K562 treated with DMSO at 1 percent for 24 hours (cell line): ENCODE measurements around the gene ARRDC1. TPM values are rescaled to one million over a fixed set of nuclear protein-coding genes. Genes with fewer than 3 reads are reported as not detected.

Experiments used
- total RNA-seq: library from RNA; unstranded; fragments of 300-600 nt; gene quantifications from 2 replicates; pipeline ENCODE4 v1.2.3, GENCODE V29; 2022; ENCODE audit warnings: low read depth; ENCODE audit not compliant: insufficient read depth

The ARRDC1 gene
- 62.2 and 73.1 TPM in 2 replicates for total RNA-seq

DNA sequence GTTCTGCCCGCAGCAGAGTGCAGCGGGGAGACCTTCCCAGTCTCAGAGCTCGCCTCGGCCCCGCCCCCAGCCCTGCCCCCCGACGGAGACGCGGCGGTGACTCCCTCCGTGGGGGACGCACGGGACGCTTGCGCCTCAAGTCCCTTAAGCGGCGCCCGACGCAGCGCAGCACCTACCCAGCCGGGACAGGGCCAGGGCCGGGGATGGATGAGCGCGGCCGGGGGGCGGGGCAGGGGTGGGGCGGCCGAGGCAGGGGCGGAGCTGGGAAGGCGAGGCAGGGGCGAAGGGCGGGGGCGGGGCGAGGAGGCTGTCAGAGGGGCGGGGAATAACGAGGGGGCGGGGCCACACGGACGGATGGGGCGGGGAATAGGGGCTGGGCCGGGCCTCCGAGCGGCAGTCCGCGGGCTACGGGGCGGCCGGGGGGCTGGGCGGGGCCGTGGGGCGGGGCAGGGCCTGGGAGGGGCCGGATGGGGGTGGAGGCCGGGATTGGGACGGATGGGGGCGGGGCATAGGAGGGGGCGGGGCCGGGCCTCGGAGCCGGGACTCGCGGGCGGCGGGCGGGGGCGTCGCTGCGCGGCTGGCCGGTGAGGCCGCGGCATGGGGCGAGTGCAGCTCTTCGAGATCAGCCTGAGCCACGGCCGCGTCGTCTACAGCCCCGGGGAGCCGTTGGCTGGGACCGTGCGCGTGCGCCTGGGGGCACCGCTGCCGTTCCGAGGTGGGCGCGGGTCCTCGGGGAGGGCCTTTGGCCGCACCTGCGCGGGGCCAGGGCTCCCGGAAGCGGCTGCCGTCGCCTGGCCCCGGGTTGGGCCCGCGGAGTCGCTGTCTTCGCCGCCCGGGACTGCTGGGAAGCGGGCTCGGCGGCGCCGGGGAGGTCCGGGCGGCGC, at the start of gene ARRDC1:
Gene ARRDC1, plus strand, starts transcription at position 566 of the 884 bp plus-strand sequence. Its CDS starts 32 bp downstream, at position 598.

GRCh38 chr9:137578518-137579258, 26.8 kb upstream of the ARRDC1 start, which contains the start of gene DPH7:
TSS of gene DPH7 (minus strand) at chr9:137578925. CDS start at chr9:137578777, 148 bp downstream.

DNA sequence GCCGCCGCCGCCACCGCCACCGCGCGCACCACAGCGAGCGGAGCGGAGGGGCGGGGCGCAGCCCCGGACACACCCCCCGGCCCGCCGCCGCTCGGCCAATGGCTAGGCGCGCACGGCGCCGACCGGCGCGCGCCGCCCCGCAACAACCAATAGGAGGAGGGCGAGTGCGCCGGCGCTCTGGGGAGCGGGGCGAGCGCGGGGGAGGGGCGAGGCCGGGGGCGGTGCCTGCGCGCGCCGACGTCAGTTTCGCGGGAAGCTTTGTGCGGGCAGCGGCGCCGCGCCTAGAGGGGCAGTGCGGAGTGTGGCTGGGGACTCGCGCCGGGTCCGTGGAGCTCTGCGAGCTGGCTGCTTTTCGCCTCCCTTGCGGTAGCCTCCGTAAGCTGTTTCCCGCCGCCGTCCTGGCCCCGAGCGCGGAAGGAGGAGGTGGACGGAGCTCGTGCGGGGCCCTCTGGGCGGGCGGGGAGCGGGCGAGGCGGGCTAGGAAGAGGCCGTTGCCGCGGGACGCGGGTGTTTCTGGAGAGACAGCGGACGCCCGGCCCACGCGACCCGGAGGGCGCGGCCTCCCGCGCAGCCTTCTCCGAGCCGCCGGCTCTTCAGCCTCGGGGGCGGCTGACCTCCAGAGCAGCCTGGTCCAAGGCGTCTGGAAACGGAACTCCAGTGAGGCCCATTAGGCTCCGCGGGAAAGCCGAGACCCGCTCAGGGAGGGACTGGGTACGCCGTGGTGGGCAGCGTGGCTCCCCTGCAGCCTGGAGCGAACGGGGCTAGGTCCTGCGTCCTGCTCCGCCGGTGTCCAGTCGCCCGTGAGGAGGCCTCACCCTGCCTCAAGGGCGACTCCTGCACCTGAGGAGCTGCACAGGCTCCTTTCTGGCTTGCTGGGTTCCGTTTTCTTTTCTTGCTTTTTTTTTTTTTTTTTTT, 14.8 kb upstream of the ARRDC1 start, which contains the start of gene ZMYND19:
Gene ZMYND19, minus strand, starts transcription at position 44 of the 915 bp plus-strand sequence. CDS start 249 bp downstream, outside the sequence.

DNA sequence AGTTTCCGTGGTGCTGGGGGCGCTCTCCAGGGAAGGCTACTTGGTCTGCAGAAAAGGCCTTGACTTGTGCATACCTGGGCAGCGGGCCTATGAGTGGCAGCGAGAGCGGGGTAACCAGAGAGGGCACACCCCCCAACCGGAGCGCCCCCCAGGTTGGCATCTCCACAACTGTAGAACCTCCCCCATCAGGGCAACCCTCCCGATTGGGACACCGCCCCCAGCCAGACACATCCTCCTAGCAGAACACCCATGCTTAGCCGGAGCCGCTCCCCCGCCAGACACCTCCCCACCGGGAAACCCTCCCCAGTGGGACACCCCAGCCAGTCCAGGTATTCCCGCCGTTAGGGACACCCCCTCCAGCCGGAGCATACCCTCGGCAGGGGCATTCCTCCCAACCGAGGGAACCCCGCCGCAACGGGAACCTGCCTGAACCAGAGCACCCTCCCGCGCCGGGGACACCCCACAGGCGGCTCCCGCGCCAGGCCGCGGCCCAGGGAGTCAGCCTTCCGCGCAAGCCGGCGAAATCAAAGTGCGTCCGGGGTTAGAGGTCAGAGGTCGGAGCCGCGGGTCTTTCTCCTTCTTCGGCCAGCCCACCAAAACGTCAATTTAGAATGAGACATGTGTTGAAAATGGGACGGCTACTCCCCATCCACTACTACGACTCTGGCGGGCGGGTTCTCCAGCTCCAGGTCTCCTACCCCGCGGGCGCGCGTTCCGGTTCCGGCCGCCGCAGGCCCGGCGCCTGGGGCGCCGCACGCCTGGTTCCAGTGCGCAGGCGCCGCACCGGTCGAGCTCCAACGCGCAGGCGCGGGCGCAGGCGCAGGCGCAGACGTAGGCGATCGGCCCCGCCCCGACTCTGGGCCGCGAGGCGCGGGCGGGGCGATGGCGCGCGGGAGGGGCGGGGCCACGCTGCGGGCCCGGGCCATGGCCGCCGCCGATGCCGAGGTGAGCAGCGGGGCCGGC, 12.9 kb downstream of the ARRDC1 start, which contains the start of gene EHMT1:
Gene EHMT1, plus strand, starts transcription at position 901 of the 963 bp plus-strand sequence. Its CDS starts 24 bp downstream, at position 925.

Other genes starting within 250 kb of the ARRDC1 start
- 12.1 and 16.9 TPM in 2 replicates for gene EXD3, start 182.5 kb upstream of the ARRDC1 start, total RNA-seq
- gene NOXA1, start 182.3 kb upstream of the ARRDC1 start, total RNA-seq, result 1.9 and 2.1 TPM in 2 replicates
- 0.21 TPM in 1 of 2 replicates, not detected in the other for gene ENTPD8, start 164.3 kb upstream of the ARRDC1 start, total RNA-seq
- gene NSMF, start 146.4 kb upstream of the ARRDC1 start, total RNA-seq, result 54.0 and 55.9 TPM in 2 replicates
- 1.3 and 1.4 TPM in 2 replicates for gene PNPLA7, start 55.3 kb upstream of the ARRDC1 start, total RNA-seq
- 146 and 147 TPM in 2 replicates for gene MRPL41, start 53.8 kb upstream of the ARRDC1 start, total RNA-seq
- 32.0 and 32.6 TPM in 2 replicates for gene DPH7, start 26.8 kb upstream of the ARRDC1 start, total RNA-seq
- gene ZMYND19, start 15.2 kb upstream of the ARRDC1 start, total RNA-seq, result 51.3 and 54.1 TPM in 2 replicates
- gene EHMT1, start 13.3 kb downstream of the ARRDC1 start, total RNA-seq, result 60.7 and 64.1 TPM in 2 replicates